Daoy (cell line): ENCODE results near the gene ITLN1. TPM values are rescaled to one million over a fixed set of nuclear protein-coding genes. Genes with fewer than 3 reads are reported as not detected.

Experiments
- total RNA-seq: library from RNA; depleted of rRNA; stranded (reverse); fragments of >200 nt; shearing (Covaris generic); gene quantifications from 2 replicates; pipeline ENCODE4 v1.2.3, GENCODE V29; 2014; rRNA removed

ITLN1 gene
- total RNA-seq, 1 experiment from 2014 or later, result 0.11 TPM

Other genes starting within 250 kb of the ITLN1 start
- not detected in 2 replicates for gene SLAMF1, start 238.1 kb downstream of the ITLN1 start, total RNA-seq
- not detected in 2 replicates for gene CD48, start 173.4 kb downstream of the ITLN1 start, total RNA-seq
- gene SLAMF7, start 145.9 kb downstream of the ITLN1 start, total RNA-seq, result 0.03 and 0.91 TPM in 2 replicates
- 0.06 TPM in 1 of 2 replicates, not detected in the other for gene LY9, start 89.0 kb downstream of the ITLN1 start, total RNA-seq
- not detected in 2 replicates for gene CD244, start 22.3 kb downstream of the ITLN1 start, total RNA-seq
- gene ITLN2, start 69.6 kb upstream of the ITLN1 start, total RNA-seq, result not detected in 2 replicates
- gene F11R, start 136.0 kb upstream of the ITLN1 start, total RNA-seq, result 7.1 and 18.5 TPM in 2 replicates
- 0.17 TPM in 1 of 2 replicates, not detected in the other for gene TSTD1, start 153.8 kb upstream of the ITLN1 start, total RNA-seq
- gene USF1, start 160.8 kb upstream of the ITLN1 start, total RNA-seq, result 78.4 and 89.1 TPM in 2 replicates
- gene ARHGAP30, start 184.7 kb upstream of the ITLN1 start, total RNA-seq, result 0.11 TPM in 1 of 2 replicates, not detected in the other
- gene NECTIN4, start 204.4 kb upstream of the ITLN1 start, total RNA-seq, result 0.29 TPM in 1 of 2 replicates, not detected in the other
- not detected in 2 replicates for gene KLHDC9, start 213.2 kb upstream of the ITLN1 start, total RNA-seq
- gene PFDN2, start 232.9 kb upstream of the ITLN1 start, total RNA-seq, result 97.9 and 213 TPM in 2 replicates
- gene NIT1, start 232.9 kb upstream of the ITLN1 start, total RNA-seq, result 16.3 and 17.4 TPM in 2 replicates
- 22.0 and 24.2 TPM in 2 replicates for gene DEDD, start 247.5 kb upstream of the ITLN1 start, total RNA-seq